ENCODE results near the gene ENPP6. TPM values are rescaled to one million over a fixed set of nuclear protein-coding genes. Genes with fewer than 3 reads are reported as not detected.

Gene ENPP6
- total RNA-seq, 6 donors from 2014 or later = 0.30 to 0.37 (median 0.34) TPM; not detected in 3

DNA sequence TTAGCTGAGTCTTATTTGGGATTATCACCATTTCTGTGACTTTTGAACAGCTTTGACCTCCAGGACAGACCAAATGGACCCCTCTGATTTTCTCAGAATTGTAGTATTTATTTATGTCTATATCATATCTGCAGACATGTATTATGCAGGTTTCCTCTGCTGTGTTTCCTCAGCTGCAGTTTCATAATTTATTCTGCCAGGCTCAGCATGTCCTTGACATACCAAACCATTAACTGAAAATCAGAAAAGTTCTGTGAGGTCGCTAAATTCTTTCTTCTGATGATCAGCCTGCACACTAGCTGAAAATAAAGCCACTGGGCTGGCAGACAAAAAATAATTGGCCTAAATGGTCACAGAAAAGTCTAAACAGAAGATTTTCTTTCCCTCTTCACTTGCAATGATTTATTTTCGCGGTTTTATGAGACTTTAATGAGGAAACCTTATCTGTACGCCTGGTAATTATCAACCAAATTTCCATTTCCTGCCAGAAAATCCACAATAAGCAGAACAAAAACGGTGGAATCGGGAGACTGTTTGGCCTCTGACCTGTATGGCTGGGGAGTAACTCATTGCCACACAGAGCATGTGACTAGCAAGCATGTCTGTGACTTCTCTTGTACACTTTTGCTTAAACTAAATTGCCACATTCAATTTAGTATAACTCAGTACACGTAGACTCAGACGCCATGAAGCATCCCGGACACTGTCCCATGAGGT, 150.9 kb downstream of the ENPP6 start:
- H3K27ac ChIP-seq = peak overlapping the region in 1 of 4 donors; percentile 33
- peak in 1 of 2 donors; percentile 48 for ATAC-seq (ENCODE audit: low FRiP score in 2 of 2)
- H3K9me3 ChIP-seq = peaks cover 0 to 4% (median 1%) of the 10 kb centered on the region in 4 donors
- WGBS, 2 donors = 46 to 48% methylated on average over 9 of the region's 9 CpGs
- no peak overlapping the region for H3K4me3 ChIP-seq
- TF ChIP-seq POLR2A (IDR thresholded peaks at IDR 0.05) (no peak), EP300 (IDR thresholded peaks at IDR 0.05) (peak in 1 of 4 donors; percentile 22)
- peaks cover 0 to 7% (median 0%) of the 10 kb centered on the region in 4 donors for H3K4me1 ChIP-seq
- no peaks in the 10 kb centered on the region for H3K36me3 ChIP-seq
- no peaks in the 10 kb centered on the region for H3K27me3 ChIP-seq
- DNase-seq = no peak

DNA sequence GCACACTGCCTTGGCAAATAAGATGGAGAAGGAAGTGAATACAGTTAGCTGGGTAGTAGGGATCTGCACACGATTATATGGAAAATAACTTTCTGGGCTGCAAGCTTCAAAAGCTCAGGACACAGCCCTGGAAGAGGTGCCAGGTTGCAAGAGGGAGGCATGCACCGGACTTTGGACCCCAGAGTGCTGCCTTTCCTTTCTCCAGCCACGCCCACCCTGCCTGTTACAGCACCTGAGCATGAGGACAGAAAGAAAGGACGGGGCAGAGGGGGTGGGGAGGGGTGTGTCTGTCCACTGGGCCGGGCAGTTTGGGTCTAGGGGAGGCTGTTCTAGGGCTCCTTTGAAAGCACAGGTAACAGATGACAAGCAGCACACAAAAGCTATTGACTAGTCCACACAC, 152.8 kb downstream of the ENPP6 start:
- no peak overlapping the region for H3K4me3 ChIP-seq
- DNase-seq = no peak
- 78 to 79% methylated on average over 5 of the region's 5 CpGs for WGBS, 2 donors
- H3K4me1 ChIP-seq = peaks cover 0 to 7% (median 0%) of the 10 kb centered on the region in 4 donors
- ATAC-seq (ENCODE audit: low FRiP score in 2 of 2) = no peak
- no peaks in the 10 kb centered on the region for H3K27me3 ChIP-seq
- no peaks in the 10 kb centered on the region for H3K9me3 ChIP-seq
- H3K36me3 ChIP-seq = no peaks in the 10 kb centered on the region
- H3K27ac ChIP-seq = no peak overlapping the region
- no peak for TF ChIP-seq EP300 (IDR thresholded peaks at IDR 0.05)
- TF ChIP-seq, protein P1, sequence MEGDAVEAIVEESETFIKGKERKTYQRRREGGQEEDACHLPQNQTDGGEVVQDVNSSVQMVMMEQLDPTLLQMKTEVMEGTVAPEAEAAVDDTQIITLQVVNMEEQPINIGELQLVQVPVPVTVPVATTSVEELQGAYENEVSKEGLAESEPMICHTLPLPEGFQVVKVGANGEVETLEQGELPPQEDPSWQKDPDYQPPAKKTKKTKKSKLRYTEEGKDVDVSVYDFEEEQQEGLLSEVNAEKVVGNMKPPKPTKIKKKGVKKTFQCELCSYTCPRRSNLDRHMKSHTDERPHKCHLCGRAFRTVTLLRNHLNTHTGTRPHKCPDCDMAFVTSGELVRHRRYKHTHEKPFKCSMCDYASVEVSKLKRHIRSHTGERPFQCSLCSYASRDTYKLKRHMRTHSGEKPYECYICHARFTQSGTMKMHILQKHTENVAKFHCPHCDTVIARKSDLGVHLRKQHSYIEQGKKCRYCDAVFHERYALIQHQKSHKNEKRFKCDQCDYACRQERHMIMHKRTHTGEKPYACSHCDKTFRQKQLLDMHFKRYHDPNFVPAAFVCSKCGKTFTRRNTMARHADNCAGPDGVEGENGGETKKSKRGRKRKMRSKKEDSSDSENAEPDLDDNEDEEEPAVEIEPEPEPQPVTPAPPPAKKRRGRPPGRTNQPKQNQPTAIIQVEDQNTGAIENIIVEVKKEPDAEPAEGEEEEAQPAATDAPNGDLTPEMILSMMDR (IDR thresholded peaks at IDR 0.05) = no peak
- TF ChIP-seq POLR2A (IDR thresholded peaks at IDR 0.05) = no peak
- TF ChIP-seq POLR2AphosphoS5 (IDR thresholded peaks at IDR 0.05) = no peak

DNA sequence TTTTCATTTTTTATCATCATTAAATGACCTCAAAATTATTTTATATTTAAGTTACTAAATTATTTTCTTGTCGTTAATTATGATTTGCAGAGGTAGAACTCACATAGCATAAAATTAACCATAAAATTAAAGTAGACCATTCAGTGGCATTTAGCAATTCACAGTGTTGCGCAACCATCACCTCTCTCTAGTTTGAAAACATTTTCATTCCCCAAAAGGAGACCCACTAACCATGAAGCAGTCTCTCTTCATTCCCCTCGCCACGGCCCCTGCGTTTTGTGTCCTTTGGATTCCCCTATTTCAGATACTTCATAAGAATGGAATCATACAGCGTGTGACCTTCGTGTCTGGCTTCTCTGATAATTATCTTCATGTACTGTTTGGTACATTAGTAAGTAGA, 154.9 kb downstream of the ENPP6 start:
- H3K27me3 ChIP-seq = no peaks in the 10 kb centered on the region
- DNase-seq (no peak), ATAC-seq (ENCODE audit: low FRiP score in 2 of 2) (no peak)
- H3K36me3 ChIP-seq = no peaks in the 10 kb centered on the region
- H3K4me1 ChIP-seq = peaks cover 0 to 7% (median 0%) of the 10 kb centered on the region in 4 donors
- no peak overlapping the region for H3K27ac ChIP-seq
- WGBS, 2 donors = 86 to 87% methylated on average over 7 of the region's 7 CpGs
- no peaks in the 10 kb centered on the region for H3K9me3 ChIP-seq
- no peak for TF ChIP-seq EP300 (IDR thresholded peaks at IDR 0.05)
- TF ChIP-seq, protein P1 (IDR thresholded peaks at IDR 0.05) = no peak
- TF ChIP-seq POLR2AphosphoS5 (IDR thresholded peaks at IDR 0.05) = no peak
- no peak for TF ChIP-seq POLR2A (IDR thresholded peaks at IDR 0.05)
- H3K4me3 ChIP-seq = no peak overlapping the region

DNA sequence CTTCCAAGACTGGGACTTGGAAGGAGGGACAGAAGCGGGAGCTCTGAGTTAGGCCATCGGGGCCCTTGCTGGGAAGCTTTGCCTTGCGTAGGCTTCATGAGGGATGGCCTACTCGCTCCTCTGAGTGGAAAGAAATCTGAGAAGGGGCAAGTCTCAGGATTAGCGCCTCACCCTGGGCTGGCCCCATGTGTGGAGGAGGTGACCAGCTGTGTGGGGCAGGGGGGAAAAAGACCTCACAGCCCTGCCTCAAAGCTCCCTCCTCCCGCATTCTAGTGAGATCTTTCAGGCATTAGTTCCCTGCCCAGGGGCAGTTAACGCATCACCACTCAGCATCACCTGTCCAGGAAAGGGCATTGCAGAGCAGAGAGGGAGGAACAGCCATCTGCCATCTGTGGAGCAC, 156.1 kb downstream of the ENPP6 start:
- no peaks in the 10 kb centered on the region for H3K9me3 ChIP-seq
- no peak overlapping the region for H3K27ac ChIP-seq
- 91 to 92% methylated on average over 7 of the region's 7 CpGs for WGBS, 2 donors
- peaks cover 0 to 2% (median 0%) of the 10 kb centered on the region in 4 donors for H3K4me1 ChIP-seq
- ATAC-seq (ENCODE audit: low FRiP score in 2 of 2) (no peak), DNase-seq (no peak)
- TF ChIP-seq, protein P1 (IDR thresholded peaks at IDR 0.05) = no peak
- TF ChIP-seq EP300 (IDR thresholded peaks at IDR 0.05) (no peak), POLR2A (IDR thresholded peaks at IDR 0.05) (no peak), POLR2AphosphoS5 (IDR thresholded peaks at IDR 0.05) (no peak)
- H3K4me3 ChIP-seq = no peak overlapping the region
- no peaks in the 10 kb centered on the region for H3K27me3 ChIP-seq
- H3K36me3 ChIP-seq = no peaks in the 10 kb centered on the region

DNA sequence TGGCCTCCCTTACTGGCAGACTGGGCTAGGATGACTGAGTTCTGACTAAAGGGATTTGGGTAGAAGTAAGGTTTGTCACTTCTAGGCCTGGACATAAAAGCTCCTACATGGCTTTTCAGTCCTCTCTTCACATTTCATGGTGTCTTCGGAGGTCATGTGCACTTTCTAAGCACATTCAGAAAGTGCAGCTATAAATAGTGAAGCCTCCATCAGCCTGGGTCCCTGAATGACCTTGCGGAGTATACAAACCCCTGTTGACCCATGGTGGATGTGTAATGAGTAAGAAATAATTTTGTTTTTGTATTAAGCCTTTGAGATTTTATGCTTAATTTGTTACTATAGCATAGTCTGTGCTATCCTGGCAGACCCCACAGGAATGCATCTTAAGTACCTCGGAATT, 158.6 kb downstream of the ENPP6 start:
- ATAC-seq (ENCODE audit: low FRiP score in 2 of 2) (no peak), DNase-seq (no peak)
- Histone ChIP-seq H3K4me1 (no peaks in the 10 kb centered on the region), H3K9me3 (no peaks in the 10 kb centered on the region), H3K27me3 (no peaks in the 10 kb centered on the region), H3K27ac (no peak overlapping the region), H3K4me3 (no peak overlapping the region), H3K36me3 (no peaks in the 10 kb centered on the region)
- TF ChIP-seq, protein P1 (IDR thresholded peaks at IDR 0.05) = no peak
- no peak for TF ChIP-seq EP300 (IDR thresholded peaks at IDR 0.05)
- TF ChIP-seq POLR2AphosphoS5 (IDR thresholded peaks at IDR 0.05) = no peak
- TF ChIP-seq POLR2A (IDR thresholded peaks at IDR 0.05) = no peak
- WGBS, 2 donors = 95 to 98% methylated on average over 3 of the region's 3 CpGs

Measured in upper lobe of left lung (tissue), 6 donors.